WTC11 (cell line): Measurements from ENCODE around the gene SOS2.

ENCODE experiments used
- CREM ChIP-seq: sonication (generic); formaldehyde crosslinking; IDR thresholded peaks from 2 replicates; pipeline ENCODE4 v1.8.1; 2022; ENCODE audit warnings: mild to moderate bottlenecking, missing genetic modification reagents, moderate library complexity
- ELF4 ChIP-seq: sonication (generic); formaldehyde crosslinking; IDR thresholded peaks from 2 replicates; pipeline ENCODE4 v1.8.1; 2022; ENCODE audit warnings: low read depth, mild to moderate bottlenecking, moderate library complexity, missing genetic modification reagents
- GABPB1 ChIP-seq: sonication (generic); formaldehyde crosslinking; IDR thresholded peaks from 2 replicates; pipeline ENCODE4 v1.8.1; 2023; ENCODE audit warnings: mild to moderate bottlenecking, missing genetic modification reagents
- NR2C2 ChIP-seq: sonication (generic); formaldehyde crosslinking; IDR thresholded peaks from 2 replicates; pipeline ENCODE4 v1.8.0; 2022; ENCODE audit warnings: mild to moderate bottlenecking, missing genetic modification reagents
- SP1 ChIP-seq: sonication (generic); formaldehyde crosslinking; conservative IDR thresholded peaks from 2 replicates; pipeline ENCODE4 v1.8.1; 2022; ENCODE audit warnings: missing genetic modification reagents
- TEAD4 ChIP-seq: sonication (generic); formaldehyde crosslinking; IDR thresholded peaks from 2 replicates; pipeline ENCODE4 v1.8.0; 2022; ENCODE audit warnings: mild to moderate bottlenecking, missing genetic modification reagents
- ZNF121 ChIP-seq: sonication (generic); formaldehyde crosslinking; IDR thresholded peaks from 2 replicates; pipeline ENCODE4 v1.8.0; 2023; ENCODE audit warnings: missing genetic modification reagents
- ZNF138 ChIP-seq: sonication (generic); formaldehyde crosslinking; conservative IDR thresholded peaks from 2 replicates; pipeline ENCODE4 v1.8.1; 2022; ENCODE audit warnings: mild to moderate bottlenecking, moderate library complexity, missing genetic modification reagents
- ZNF263 ChIP-seq: sonication (generic); formaldehyde crosslinking; IDR thresholded peaks from 2 replicates; pipeline ENCODE4 v1.8.1; 2022; ENCODE audit warnings: low read depth, mild to moderate bottlenecking, moderate library complexity, missing genetic modification reagents
- TF ChIP-seq, protein P1 (sequence below): fragments of 200-600 bp; IDR thresholded peaks from 2 replicates; pipeline ENCODE4 v1.8.0; 2022; ENCODE audit warnings: antibody characterized with exemption
- TF ChIP-seq, protein P2 (sequence below): sonication (generic); formaldehyde crosslinking; conservative IDR thresholded peaks from 2 replicates; pipeline ENCODE4 v1.8.1; 2023; ENCODE audit warnings: mild to moderate bottlenecking, low read depth, missing genetic modification reagents, moderate library complexity
- TF ChIP-seq, protein P3 (sequence below): sonication (generic); formaldehyde crosslinking; IDR thresholded peaks from 2 replicates; pipeline ENCODE4 v1.8.1; 2022; ENCODE audit warnings: low read depth, mild to moderate bottlenecking, moderate library complexity, missing genetic modification reagents, borderline replicate concordance

DNA sequence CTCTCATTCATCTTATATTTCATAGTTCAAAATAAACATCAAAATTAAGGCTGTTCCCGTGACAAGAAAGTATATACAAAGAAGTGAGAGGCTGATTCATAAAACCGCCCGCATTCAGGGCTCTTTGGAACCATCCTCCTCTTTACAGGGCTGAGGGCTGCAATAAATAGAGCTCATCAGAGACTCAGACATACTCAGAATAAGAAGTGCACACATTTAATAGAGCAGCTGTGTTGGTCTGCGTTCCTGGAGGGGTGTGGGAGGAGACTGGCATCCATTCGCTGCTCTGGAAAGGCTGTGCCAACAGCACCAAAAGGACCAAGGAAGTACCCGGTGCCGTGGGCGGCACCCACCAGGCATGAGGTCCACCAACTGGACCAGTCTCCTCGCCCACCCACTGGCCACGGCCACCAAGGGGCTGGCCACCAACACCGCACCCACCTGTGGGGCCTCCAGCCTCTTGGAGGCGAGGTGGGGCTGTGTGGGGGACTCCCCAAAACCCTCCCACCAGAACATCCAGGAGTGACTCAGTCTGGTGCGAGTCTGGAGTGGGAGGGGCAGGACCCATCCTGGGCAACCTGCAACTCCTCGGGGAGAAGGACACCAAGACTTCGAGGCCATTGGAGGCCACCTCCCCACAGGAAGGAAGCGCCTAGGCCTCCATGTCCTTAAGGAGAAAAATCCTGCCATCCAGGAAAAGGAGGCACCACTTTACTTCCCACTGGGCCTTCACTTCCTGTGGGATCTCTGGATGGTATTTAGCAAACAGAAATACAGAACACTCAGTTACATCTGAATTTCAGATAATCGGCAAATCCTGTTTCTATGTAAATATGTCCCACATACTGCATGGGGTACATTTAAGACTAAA lies 147.7 kb downstream of the SOS2 start:
- no peak for TF ChIP-seq NR2C2 (CRISPR knock-in tag)
- TF ChIP-seq, protein P1, sequence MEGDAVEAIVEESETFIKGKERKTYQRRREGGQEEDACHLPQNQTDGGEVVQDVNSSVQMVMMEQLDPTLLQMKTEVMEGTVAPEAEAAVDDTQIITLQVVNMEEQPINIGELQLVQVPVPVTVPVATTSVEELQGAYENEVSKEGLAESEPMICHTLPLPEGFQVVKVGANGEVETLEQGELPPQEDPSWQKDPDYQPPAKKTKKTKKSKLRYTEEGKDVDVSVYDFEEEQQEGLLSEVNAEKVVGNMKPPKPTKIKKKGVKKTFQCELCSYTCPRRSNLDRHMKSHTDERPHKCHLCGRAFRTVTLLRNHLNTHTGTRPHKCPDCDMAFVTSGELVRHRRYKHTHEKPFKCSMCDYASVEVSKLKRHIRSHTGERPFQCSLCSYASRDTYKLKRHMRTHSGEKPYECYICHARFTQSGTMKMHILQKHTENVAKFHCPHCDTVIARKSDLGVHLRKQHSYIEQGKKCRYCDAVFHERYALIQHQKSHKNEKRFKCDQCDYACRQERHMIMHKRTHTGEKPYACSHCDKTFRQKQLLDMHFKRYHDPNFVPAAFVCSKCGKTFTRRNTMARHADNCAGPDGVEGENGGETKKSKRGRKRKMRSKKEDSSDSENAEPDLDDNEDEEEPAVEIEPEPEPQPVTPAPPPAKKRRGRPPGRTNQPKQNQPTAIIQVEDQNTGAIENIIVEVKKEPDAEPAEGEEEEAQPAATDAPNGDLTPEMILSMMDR: no peak
- TF ChIP-seq, protein P2, sequence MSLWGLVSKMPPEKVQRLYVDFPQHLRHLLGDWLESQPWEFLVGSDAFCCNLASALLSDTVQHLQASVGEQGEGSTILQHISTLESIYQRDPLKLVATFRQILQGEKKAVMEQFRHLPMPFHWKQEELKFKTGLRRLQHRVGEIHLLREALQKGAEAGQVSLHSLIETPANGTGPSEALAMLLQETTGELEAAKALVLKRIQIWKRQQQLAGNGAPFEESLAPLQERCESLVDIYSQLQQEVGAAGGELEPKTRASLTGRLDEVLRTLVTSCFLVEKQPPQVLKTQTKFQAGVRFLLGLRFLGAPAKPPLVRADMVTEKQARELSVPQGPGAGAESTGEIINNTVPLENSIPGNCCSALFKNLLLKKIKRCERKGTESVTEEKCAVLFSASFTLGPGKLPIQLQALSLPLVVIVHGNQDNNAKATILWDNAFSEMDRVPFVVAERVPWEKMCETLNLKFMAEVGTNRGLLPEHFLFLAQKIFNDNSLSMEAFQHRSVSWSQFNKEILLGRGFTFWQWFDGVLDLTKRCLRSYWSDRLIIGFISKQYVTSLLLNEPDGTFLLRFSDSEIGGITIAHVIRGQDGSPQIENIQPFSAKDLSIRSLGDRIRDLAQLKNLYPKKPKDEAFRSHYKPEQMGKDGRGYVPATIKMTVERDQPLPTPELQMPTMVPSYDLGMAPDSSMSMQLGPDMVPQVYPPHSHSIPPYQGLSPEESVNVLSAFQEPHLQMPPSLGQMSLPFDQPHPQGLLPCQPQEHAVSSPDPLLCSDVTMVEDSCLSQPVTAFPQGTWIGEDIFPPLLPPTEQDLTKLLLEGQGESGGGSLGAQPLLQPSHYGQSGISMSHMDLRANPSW (CRISPR knock-in tag): no peak
- TF ChIP-seq TEAD4: no peak
- no peak for TF ChIP-seq ZNF121
- no peak for TF ChIP-seq GABPB1 (CRISPR knock-in tag)
- no peak for TF ChIP-seq CREM (CRISPR knock-in tag)
- TF ChIP-seq ZNF138 (CRISPR knock-in tag): no peak
- no peak for TF ChIP-seq ELF4 (CRISPR knock-in tag)
- no peak for TF ChIP-seq ZNF263 (CRISPR knock-in tag)
- no peak for TF ChIP-seq SP1 (CRISPR knock-in tag)
- TF ChIP-seq, protein P3, sequence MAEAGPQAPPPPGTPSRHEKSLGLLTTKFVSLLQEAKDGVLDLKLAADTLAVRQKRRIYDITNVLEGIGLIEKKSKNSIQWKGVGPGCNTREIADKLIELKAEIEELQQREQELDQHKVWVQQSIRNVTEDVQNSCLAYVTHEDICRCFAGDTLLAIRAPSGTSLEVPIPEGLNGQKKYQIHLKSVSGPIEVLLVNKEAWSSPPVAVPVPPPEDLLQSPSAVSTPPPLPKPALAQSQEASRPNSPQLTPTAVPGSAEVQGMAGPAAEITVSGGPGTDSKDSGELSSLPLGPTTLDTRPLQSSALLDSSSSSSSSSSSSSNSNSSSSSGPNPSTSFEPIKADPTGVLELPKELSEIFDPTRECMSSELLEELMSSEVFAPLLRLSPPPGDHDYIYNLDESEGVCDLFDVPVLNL: no peak
